Measurements from ENCODE around the gene SORCS3. TPM values are rescaled to one million over a fixed set of nuclear protein-coding genes. Genes with fewer than 3 reads are reported as not detected.

SORCS3 gene
- total and polyA plus RNA-seq, 2 of the 13 experiments (the other 11 are each of a cell fraction or from before 2014, with no cell fraction given): 0.07 TPM; not detected in 1

GRCh38 chr10:104816501-104816900 is 175.4 kb downstream of the SORCS3 start:
- Histone ChIP-seq H3K27ac (ENCODE audit: extremely low read length, insufficient read depth, low read length) (no peak overlapping the region), H4K20me1 (ENCODE audit: insufficient read depth, low read length) (no peaks in the 10 kb centered on the region), H3K4me3 (replicated peaks in 1 of 3; ENCODE audit: insufficient read depth in 1 of 3, low read depth in 2 of 3, low read length in 3 of 3) (no peak overlapping the region), H3K4me1 (ENCODE audit: insufficient read depth, low read length) (no peaks in the 10 kb centered on the region), H2AFZ (ENCODE audit: low read length) (no peak overlapping the region), H3K9ac (ENCODE audit: insufficient read depth, low read depth, low read length) (no peak overlapping the region), H3K9me3 (ENCODE audit: low read length) (no peaks in the 10 kb centered on the region), H3K4me2 (ENCODE audit: low read depth, low read length) (no peak overlapping the region), H3K79me2 (ENCODE audit: insufficient read depth, low read length) (no peaks in the 10 kb centered on the region), H3K27me3 (ENCODE audit: control insufficient read depth in 1 of 2, insufficient read depth in 2 of 2, low read length in 2 of 2) (no peaks in the 10 kb centered on the region; a peak in 1 of 5 replicates), H3K36me3 (replicated peaks in 1 of 2; ENCODE audit: control insufficient read depth in 1 of 2, insufficient read depth in 2 of 2, low read length in 2 of 2) (no peaks in the 10 kb centered on the region)
- no TSS peak for BruUV-seq (replicated peaks)
- FAIRE-seq (no peak), DNase-seq (ENCODE audit: low spot score) (no peak), ATAC-seq (no peak)
- 60% methylated on average over 2 of the region's 2 CpGs for WGBS (ENCODE audit: low lambda C conversion rate)
- intact Hi-C loops (cut with micrococcal nuclease; ENCODE audit: unreplicated experiment) (no loop called here), in situ Hi-C loops (cut with HindIII; ENCODE audit: extremely low pct_ligation_motif_present, low pct_unique_long_range_greater_than_20kb) (no loop called here)
- CTCF ChIA-PET (ENCODE audit: low intra/inter-chr PET ratio, low total read pairs): no interaction called here
- POLR2A ChIA-PET: no interaction called here
- TF ChIP-seq ZNF543 (CRISPR knock-in tag; IDR thresholded peaks at IDR 0.05) (no peak), RELA (CRISPR knock-in tag; IDR thresholded peaks at IDR 0.05) (no peak), ZNF749 (CRISPR knock-in tag; IDR thresholded peaks at IDR 0.05; ENCODE audit: borderline replicate concordance) (no peak), ZBTB37 (CRISPR knock-in tag; IDR thresholded peaks at IDR 0.05) (no peak), EHMT2 (IDR thresholded peaks at IDR 0.05; ENCODE audit: borderline replicate concordance, low read depth, low read length) (no peak), ZC3H4 (CRISPR knock-in tag; IDR thresholded peaks at IDR 0.05; ENCODE audit: borderline replicate concordance) (no peak), HNRNPK (IDR thresholded peaks at IDR 0.05; ENCODE audit: low read depth, low read length, poor library complexity, severe bottlenecking) (no peak), ZNF143 (CRISPR knock-in tag; IDR thresholded peaks at IDR 0.05) (no peak), XBP1 (CRISPR knock-in tag; IDR thresholded peaks at IDR 0.05) (no peak), ZNF580 (CRISPR knock-in tag; IDR thresholded peaks at IDR 0.05; ENCODE audit: borderline replicate concordance, low read depth) (no peak), ZNF275 (CRISPR knock-in tag; IDR thresholded peaks at IDR 0.05; ENCODE audit: borderline replicate concordance) (no peak), ZNF556 (CRISPR knock-in tag; IDR thresholded peaks at IDR 0.05; ENCODE audit: borderline replicate concordance) (no peak), ZNF501 (CRISPR knock-in tag; IDR thresholded peaks at IDR 0.05) (no peak), FOXK2 (IDR thresholded peaks at IDR 0.05) (no peak)
- TF ChIP-seq, protein P1, sequence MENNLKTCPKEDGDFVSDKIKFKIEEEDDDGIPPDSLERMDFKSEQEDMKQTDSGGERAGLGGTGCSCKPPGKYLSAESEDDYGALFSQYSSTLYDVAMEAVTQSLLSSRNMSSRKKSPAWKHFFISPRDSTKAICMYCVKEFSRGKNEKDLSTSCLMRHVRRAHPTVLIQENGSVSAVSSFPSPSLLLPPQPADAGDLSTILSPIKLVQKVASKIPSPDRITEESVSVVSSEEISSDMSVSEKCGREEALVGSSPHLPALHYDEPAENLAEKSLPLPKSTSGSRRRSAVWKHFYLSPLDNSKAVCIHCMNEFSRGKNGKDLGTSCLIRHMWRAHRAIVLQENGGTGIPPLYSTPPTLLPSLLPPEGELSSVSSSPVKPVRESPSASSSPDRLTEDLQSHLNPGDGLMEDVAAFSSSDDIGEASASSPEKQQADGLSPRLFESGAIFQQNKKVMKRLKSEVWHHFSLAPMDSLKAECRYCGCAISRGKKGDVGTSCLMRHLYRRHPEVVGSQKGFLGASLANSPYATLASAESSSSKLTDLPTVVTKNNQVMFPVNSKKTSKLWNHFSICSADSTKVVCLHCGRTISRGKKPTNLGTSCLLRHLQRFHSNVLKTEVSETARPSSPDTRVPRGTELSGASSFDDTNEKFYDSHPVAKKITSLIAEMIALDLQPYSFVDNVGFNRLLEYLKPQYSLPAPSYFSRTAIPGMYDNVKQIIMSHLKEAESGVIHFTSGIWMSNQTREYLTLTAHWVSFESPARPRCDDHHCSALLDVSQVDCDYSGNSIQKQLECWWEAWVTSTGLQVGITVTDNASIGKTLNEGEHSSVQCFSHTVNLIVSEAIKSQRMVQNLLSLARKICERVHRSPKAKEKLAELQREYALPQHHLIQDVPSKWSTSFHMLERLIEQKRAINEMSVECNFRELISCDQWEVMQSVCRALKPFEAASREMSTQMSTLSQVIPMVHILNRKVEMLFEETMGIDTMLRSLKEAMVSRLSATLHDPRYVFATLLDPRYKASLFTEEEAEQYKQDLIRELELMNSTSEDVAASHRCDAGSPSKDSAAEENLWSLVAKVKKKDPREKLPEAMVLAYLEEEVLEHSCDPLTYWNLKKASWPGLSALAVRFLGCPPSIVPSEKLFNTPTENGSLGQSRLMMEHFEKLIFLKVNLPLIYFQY (CRISPR knock-in tag; IDR thresholded peaks at IDR 0.05; ENCODE audit: borderline replicate concordance): no peak

All from HepG2 (cell line).